HepG2 (cell line): ENCODE results near the gene FAM187B.

ENCODE experiments used
- CBFB ChIP-seq: sonication (generic); formaldehyde crosslinking; IDR thresholded peaks from 2 replicates; pipeline ENCODE4 v1.4.0; 2020; ENCODE audit warnings: missing genetic modification reagents
- HBP1 ChIP-seq: IDR thresholded peaks from 2 replicates; pipeline ENCODE4 v1.6.1; 2016; ENCODE audit warnings: low read depth, control low read depth
- POLR2AphosphoS5 ChIP-seq: IDR thresholded peaks from 2 replicates; pipeline ENCODE4 v1.6.1; 2012; ENCODE audit warnings: low read depth, low read length
- ZNF761 ChIP-seq: sonication (generic); formaldehyde crosslinking; conservative IDR thresholded peaks from 2 replicates; pipeline ENCODE4 v1.4.0; 2020; ENCODE audit warnings: mild to moderate bottlenecking, missing genetic modification reagents

DNA sequence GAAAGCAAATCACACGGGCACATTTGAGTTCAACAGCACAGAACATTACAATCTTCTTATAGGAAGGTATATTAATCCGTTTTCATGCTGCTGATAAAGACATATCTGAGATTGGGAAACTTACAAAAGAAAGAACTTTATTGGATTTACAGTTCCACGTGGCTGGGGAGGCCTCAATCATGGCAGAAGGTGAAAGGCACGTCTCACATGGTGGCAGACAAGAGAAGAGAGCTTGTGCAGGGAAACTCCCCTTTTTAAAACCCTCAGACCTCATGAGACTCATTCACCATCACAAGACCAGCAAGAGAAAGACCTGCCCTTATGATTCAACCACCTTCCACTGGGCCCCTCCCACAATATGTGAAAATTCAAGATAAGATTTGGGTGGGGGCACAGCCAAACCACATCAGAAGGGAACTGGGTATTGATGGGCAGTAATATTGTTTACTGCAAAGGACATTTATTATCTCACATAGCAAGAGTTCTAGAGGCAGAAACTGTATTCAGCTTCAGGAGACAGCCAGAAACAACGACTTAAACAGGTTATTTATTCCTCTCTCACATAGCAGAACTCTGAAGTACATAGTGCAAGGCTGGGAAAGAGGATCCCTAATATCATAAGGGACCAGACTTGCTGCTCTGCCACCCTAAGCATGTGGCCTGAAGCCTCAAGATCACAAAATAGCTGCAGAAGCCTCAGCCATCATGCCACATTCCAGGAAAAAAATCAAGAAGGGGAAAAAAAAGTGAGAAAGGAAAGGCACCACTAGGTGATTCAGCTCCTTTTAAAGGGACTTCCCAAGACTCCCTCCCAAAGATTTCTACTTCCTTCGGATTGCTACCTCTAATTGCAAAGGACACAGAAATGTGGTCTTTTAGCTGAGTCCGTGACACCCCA lies 50.9 kb downstream of the FAM187B start:
- TF ChIP-seq POLR2AphosphoS5 (no peak), ZNF761 (CRISPR knock-in tag) (no peak), HBP1 (CRISPR knock-in tag) (no peak), CBFB (no peak)
